Esophagus squamous epithelium (tissue), 4 donors: ENCODE results near the gene WNK1.

ENCODE experiments used
- POLR2A ChIP-seq, 4 donors: fragments of 450-650 bp; IDR thresholded peaks; one replicate each; pipeline ENCODE4 v1.6.1; 2017; ENCODE audit warnings: antibody characterized with exemption in 4 of 4, mild to moderate bottlenecking in 4 of 4, moderate library complexity in 3 of 4
- TF ChIP-seq, protein P1 (sequence below), 6 experiments: fragments of 450-650 bp in 4 of 6; fragments of 200-600 bp in 2 of 6; sonication (generic) in 2 of 6; IDR thresholded peaks; one replicate each; pipeline ENCODE4 v1.5.1; 2016 to 2019; ENCODE audit warnings: antibody characterized with exemption in 6 of 6, mild to moderate bottlenecking in 4 of 6, moderate library complexity in 4 of 6

DNA sequence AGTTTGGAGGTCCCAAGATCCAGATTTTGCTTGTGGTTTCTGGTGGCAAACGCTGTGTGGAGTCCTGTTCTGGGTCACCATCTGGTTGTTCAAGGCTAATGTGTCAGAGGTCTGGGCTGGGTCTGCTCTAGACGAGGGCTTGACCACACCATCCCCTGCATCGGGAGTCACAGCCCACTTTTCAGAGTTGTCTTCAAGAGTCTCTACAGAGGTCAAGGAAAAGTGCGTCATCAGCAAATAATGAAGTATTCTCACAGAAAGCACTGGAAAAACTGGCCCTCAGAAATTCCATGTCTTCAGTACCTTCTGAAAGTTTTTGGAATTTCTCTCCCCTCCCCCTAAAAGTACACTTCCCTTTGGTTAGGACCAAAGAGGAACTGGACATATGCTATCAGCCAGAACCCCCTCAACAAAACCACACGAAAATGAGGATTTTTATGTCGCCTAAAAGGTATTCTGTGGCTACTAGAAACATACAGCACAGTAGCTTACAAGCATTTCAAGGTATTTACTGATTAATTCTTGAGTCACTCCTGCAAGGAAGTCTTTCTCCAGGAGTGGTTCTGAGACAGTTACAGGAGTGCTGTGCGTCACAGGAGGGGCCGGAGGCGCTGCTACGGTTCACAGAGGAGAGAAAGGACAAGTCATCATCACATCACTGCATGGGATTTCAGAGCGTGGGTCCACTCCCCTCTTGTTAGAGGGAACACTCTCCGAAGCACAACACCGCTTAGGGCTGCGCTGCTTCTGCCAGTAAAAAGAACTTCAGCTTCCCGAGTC, 161.7 kb downstream of the WNK1 start:
- no peak for TF ChIP-seq POLR2A (IDR thresholded peaks at IDR 0.05)
- TF ChIP-seq, protein P1, sequence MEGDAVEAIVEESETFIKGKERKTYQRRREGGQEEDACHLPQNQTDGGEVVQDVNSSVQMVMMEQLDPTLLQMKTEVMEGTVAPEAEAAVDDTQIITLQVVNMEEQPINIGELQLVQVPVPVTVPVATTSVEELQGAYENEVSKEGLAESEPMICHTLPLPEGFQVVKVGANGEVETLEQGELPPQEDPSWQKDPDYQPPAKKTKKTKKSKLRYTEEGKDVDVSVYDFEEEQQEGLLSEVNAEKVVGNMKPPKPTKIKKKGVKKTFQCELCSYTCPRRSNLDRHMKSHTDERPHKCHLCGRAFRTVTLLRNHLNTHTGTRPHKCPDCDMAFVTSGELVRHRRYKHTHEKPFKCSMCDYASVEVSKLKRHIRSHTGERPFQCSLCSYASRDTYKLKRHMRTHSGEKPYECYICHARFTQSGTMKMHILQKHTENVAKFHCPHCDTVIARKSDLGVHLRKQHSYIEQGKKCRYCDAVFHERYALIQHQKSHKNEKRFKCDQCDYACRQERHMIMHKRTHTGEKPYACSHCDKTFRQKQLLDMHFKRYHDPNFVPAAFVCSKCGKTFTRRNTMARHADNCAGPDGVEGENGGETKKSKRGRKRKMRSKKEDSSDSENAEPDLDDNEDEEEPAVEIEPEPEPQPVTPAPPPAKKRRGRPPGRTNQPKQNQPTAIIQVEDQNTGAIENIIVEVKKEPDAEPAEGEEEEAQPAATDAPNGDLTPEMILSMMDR (IDR thresholded peaks at IDR 0.05): no peak
